ENCODE data around the gene THBD.

DNA sequence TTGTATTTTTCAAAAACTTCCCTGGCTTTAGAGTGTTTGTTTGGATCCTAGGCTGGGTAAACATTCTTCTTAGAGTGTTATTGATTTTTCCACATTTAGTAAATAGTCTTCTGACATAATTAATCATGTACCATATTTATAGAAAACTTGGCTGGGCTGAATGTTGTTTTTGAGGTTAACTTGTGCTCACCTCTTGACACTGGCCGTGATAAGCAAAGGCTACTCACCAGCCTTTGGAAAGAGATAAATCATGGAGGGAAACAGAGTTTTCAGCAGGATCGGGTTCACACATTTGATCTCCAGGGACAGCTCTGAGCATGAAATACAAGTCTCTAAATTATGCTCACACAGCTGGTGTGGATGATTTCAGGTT lies 42.9 kb upstream of the THBD start:
- TF ChIP-seq, protein P1, sequence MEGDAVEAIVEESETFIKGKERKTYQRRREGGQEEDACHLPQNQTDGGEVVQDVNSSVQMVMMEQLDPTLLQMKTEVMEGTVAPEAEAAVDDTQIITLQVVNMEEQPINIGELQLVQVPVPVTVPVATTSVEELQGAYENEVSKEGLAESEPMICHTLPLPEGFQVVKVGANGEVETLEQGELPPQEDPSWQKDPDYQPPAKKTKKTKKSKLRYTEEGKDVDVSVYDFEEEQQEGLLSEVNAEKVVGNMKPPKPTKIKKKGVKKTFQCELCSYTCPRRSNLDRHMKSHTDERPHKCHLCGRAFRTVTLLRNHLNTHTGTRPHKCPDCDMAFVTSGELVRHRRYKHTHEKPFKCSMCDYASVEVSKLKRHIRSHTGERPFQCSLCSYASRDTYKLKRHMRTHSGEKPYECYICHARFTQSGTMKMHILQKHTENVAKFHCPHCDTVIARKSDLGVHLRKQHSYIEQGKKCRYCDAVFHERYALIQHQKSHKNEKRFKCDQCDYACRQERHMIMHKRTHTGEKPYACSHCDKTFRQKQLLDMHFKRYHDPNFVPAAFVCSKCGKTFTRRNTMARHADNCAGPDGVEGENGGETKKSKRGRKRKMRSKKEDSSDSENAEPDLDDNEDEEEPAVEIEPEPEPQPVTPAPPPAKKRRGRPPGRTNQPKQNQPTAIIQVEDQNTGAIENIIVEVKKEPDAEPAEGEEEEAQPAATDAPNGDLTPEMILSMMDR (IDR thresholded peaks at IDR 0.05; ENCODE audit: low read depth, low read length): no peak
- TF ChIP-seq EZH2phosphoT487 (IDR thresholded peaks at IDR 0.05; ENCODE audit: low read depth): no peak

Measured in OCI-LY3 (cell line).